ENCODE data around the gene CRAMP1.

Gene CRAMP1

DNA sequence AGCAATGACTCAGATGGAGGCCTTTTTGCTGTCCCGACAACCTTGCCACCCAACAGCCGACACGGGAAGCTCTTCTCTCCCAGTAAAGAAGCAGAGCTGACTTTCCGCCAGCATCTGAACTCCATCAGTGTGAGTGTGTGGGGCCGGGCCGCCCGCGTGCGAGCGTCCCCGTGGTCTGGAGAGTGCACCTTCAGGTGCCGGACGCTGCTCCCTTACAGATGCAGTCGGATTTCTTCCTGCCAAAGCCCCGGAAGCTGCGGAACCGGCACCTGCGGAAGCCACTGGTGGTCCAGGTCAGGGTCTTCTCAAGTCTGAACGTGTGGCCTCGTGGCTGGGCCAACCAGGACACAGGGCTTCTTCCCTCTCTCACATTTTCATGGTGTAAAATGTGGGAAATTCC lies 50.4 kb downstream of the CRAMP1 start:
- DNase-seq = no peak

DNA sequence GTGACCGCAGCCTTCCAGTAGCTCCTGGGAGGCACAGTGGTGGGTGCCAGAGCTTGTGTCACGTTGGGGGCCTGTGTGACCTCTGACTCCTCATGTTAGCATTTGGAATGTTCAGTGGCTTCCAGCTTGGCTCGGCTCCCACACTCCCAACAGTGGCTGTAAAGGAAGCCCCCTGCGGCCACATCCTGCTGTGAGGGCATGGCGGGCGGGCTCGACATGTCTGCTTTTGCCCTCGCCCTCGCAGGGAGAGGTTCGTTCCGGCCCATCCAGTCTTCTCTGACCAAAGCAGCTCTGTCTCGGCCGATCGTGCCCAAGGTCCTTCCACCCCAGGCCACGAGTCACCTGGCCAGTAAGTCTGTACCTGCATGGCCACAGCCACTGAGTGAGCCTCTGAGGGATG lies 53.7 kb downstream of the CRAMP1 start:
- no peak for DNase-seq

- no peak for DNase-seq
Observed at GRCh38 chr16:1666316-1666715, 54.2 kb downstream of the CRAMP1 start.

- no peak for DNase-seq
Observed at GRCh38 chr16:1667271-1667670, 55.1 kb downstream of the CRAMP1 start.

- no peak for DNase-seq
Observed at GRCh38 chr16:1667916-1668315, 55.8 kb downstream of the CRAMP1 start.

DNA sequence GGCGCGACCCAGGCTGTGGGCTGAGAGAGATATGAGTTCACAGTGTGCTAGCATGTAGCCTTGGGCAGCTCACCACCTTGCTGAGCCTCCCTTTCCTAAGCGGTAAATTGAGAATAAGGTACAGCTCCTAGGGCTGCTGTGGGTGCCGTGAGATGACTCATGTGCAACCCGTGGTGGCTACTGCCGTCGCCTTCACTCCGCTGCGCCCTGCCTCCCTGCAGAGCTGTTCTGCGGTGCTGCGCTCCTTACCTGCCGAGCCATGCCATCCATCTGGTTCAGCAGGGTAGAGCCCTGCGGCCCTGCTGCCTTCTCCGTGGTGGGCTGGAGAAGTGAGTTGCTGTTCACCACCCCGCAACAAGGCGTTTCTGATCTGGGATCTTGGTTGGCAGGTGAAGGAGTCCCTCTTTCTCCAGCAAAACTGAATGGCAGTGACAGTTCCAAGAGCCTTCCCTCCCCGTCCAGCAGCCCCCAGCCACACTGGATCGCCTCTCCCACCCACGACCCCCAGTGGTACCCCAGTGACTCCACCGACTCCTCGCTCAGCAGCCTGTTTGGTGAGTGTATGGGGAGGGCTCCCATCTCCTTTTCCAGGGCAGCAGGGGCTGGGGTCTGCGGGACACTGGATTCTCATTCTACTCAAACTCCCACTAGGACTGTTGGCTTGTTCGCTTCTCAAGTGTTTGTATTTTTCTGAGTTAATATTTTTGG lies 56.6 kb downstream of the CRAMP1 start:
- no peak for DNase-seq

- no peak for DNase-seq
Observed at GRCh38 chr16:1669698-1670097, 57.5 kb downstream of the CRAMP1 start.

DNA sequence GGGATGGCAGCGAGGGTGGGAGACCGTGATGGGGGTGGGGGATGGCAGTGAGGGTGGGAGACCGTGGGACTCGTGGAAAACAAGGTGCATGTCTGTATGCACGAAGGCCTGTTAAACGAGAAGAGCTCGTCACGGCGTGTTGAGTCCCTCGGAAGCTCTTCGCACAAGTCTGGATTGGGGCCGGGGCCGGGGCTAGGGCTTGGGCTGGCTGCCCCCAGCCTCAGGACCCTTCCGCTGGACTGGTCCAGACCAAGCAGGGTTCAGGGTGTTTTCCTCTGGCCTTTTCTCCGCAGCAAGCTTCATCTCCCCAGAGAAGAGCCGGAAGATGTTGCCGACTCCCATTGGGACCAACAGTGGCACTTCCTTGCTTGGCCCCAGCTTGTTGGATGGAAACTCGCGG lies 58.2 kb downstream of the CRAMP1 start:
- DNase-seq = no peak

DNA sequence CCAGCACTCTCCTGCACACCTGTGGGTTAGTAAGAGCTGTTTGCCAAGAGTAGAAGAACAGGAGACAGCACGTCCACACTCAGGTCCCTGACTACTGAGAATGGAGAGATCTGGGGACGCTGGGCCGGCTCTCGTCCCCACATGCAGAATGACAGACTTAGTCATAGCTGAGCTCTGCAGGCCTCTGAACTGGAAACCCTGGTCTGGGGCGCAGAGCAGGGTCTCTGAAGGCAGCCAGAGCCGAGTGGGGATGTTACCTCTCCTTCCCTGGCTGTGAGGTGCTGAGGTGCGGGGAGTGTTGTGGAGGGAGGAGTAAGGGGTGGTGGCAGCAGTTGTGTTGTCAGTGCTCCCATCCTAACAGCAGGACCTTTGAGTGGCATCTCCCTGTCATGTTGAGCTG lies 58.7 kb downstream of the CRAMP1 start:
- no peak for DNase-seq

DNA sequence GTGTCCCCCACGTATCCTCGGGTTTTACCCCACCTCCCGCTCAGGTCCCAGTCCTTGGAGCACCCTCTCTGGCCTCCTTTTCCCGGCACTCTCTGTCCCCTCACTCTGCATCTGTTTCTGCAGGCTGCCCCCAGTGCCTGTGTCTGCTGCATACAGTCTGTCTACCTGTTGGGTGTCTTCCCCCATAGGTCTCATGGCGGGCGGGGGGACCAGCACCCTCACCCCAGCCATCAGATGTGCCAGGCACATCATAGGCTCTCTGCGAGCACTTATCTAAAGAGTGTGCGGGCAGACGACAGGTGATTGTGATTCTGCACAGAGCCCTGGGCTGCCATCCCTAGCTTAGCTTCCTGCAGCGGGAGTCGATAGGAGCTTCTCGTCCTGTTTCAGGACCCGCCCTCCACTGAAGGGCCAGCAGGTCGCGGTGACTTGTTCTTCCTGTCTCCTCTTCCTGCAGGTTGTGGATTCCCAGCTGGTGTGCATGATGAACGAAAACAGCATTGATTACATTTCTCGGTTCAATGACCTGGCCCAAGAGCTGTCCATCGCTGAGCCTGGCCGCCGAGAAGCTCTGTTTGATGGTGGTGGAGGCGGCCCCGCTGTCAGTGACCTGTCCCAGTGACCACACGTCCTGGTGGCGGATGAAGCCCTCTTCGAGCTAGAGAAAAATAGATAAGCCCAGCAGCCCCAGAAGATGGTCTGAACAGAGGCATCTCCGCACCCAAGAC lies 61.4 kb downstream of the CRAMP1 start:
- no peak for DNase-seq

GRCh38 chr16:1674306-1674705 lies 62.1 kb downstream of the CRAMP1 start:
- DNase-seq = no peak

GRCh38 chr16:1674751-1675664 lies 62.8 kb downstream of the CRAMP1 start:
- no peak for DNase-seq

DNA sequence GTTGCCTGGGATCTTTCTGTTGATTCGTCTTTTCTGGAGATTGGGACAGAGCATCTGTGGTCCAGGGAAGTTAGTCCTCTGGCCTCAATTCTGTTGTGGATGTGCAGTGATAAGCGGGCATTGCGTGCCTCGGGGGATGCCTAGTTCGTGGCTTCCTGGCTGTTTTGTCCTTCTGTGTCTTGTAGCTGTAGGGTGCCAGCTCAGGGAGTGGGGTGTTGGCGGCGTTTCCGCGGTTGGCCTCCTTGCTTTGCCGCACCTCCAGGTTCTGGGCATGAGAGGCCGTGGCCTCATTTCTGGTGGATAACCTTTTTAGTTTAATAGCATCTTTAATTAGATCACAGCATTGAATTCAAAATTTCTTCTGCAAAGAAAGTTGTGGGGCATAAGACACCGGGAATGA lies 64.5 kb downstream of the CRAMP1 start:
- no peak for DNase-seq

GRCh38 chr16:1677339-1677738 lies 65.2 kb downstream of the CRAMP1 start:
- no peak for DNase-seq

- peak; percentile 96 for DNase-seq
Observed at GRCh38 chr16:1677942-1678499, 65.9 kb downstream of the CRAMP1 start, which contains the start of gene JPT2. Gene JPT2 (plus strand): TSS chr16:1678279. CDS start chr16:1678313, 34 bp downstream.

- peak; percentile 45 for DNase-seq
Observed at GRCh38 chr16:1678500-1679098, 66.4 kb downstream of the CRAMP1 start.

GRCh38 chr16:1680361-1680760 lies 68.2 kb downstream of the CRAMP1 start:
- DNase-seq = no peak

GRCh38 chr16:1681032-1681431 lies 68.9 kb downstream of the CRAMP1 start:
- DNase-seq = no peak

GRCh38 chr16:1687427-1688316 lies 75.5 kb downstream of the CRAMP1 start:
- DNase-seq = no peak

DNA sequence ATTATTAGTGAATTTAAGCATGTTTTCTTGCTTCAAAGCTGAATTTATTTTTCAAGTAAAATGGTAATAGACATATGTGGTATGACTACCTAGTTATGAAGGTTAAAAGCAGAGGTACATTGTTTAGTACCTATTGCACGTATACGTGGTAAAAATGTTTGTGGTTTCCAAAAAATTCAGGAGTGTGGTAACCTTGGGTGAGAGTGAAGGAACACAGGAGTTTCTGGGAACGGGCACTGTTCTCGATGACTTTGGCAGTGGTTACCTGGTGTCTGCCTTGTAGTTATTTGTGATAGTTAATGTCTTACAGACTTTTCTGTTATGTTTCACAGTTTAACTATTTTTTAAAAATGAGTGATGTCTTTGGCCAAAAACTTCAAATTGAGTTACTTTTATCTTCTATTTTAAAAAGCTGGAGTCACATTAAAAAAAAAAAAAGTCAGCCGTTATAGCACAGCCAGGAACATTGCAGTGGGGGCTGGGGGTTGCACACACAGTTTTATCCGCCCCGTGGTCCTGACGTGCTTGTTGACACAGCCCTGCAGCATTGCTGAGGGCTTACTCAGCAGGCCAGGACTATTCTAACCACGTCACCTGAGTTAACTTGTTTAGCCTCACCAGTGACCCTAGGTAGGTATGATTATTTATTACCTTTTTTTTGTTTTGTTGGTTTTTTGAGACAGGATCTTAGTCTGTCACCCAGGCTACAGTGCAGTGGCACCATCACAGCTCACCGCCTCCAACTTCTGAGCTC lies 76.8 kb downstream of the CRAMP1 start:
- no peak for DNase-seq

- DNase-seq = no peak
Observed at GRCh38 chr16:1689853-1690252, 77.7 kb downstream of the CRAMP1 start.

All from activated gamma-delta T cell treated with Interleukin-2 at 50 U/mL for 16 hours (primary cell).